Trophoblast cell (in vitro differentiated cells and primary cell): ENCODE results near the gene EFNA3.

Experiments
- DNase-seq, 2 donors: peaks; one replicate each; pipeline ENCODE4 v3.0.0-alpha.2; 2016
- H2AFZ ChIP-seq: 2 replicates; pipeline ENCODE4 v1.6.1; 2013; ENCODE audit warnings: low read length, moderate library complexity, mild to moderate bottlenecking; ENCODE audit not compliant: insufficient read depth, poor library complexity
- H2AK5ac ChIP-seq: 2 replicates; pipeline ENCODE4 v1.6.1; 2013; ENCODE audit warnings: mild to moderate bottlenecking, low read length
- H2BK120ac ChIP-seq: 2 replicates; pipeline ENCODE4 v1.6.1; 2013; ENCODE audit warnings: low read length, mild to moderate bottlenecking, moderate library complexity; ENCODE audit not compliant: insufficient read depth, poor library complexity
- H2BK12ac ChIP-seq: 2 replicates; pipeline ENCODE4 v1.6.1; 2013; ENCODE audit warnings: mild to moderate bottlenecking, low read length, moderate library complexity
- H2BK5ac ChIP-seq: 2 replicates; pipeline ENCODE4 v1.6.1; 2013; ENCODE audit warnings: low read length, low read depth, moderate library complexity, mild to moderate bottlenecking; ENCODE audit not compliant: poor library complexity
- H3K14ac ChIP-seq: 2 replicates; pipeline ENCODE4 v1.6.1; 2013; ENCODE audit warnings: mild to moderate bottlenecking, low read length
- H3K18ac ChIP-seq: 2 replicates; pipeline ENCODE4 v1.6.1; 2013; ENCODE audit warnings: mild to moderate bottlenecking, low read length
- H3K23ac ChIP-seq: 2 replicates; pipeline ENCODE4 v1.6.1; 2013; ENCODE audit warnings: low read length
- H3K27ac ChIP-seq: 2 replicates; pipeline ENCODE4 v1.5.1; 2013; ENCODE audit warnings: low read depth, mild to moderate bottlenecking, inconsistent platforms, low read length, moderate library complexity
- H3K27me3 ChIP-seq: 2 replicates; pipeline ENCODE4 v1.6.1; 2013; ENCODE audit warnings: inconsistent platforms, mild to moderate bottlenecking, low read length, moderate library complexity; ENCODE audit not compliant: insufficient read depth
- H3K36me3 ChIP-seq, 2 experiments: 1 replicate in 1 of 2; 2 replicates in 1 of 2; pipeline ENCODE4 v1.6.1; 2013; ENCODE audit warnings: low read length in 2 of 2, mild to moderate bottlenecking in 2 of 2, moderate library complexity in 1 of 2; ENCODE audit not compliant: insufficient read depth in 2 of 2, control insufficient read depth in 1 of 2
- H3K4ac ChIP-seq: 2 replicates; pipeline ENCODE4 v1.6.1; 2013; ENCODE audit warnings: low read depth, mild to moderate bottlenecking, low read length, moderate library complexity
- H3K4me1 ChIP-seq, 2 experiments: 1 replicate in 1 of 2; 2 replicates in 1 of 2; pipeline ENCODE4 v1.6.1; 2013; ENCODE audit warnings: low read length in 2 of 2, mild to moderate bottlenecking in 2 of 2, moderate library complexity in 1 of 2; ENCODE audit not compliant: insufficient read depth in 2 of 2, control insufficient read depth in 1 of 2
- H3K4me2 ChIP-seq: 2 replicates; pipeline ENCODE4 v1.6.1; 2013; ENCODE audit warnings: inconsistent platforms, mild to moderate bottlenecking, low read length, moderate library complexity
- H3K4me3 ChIP-seq: 2 replicates; pipeline ENCODE4 v1.5.1; 2013; ENCODE audit warnings: mild to moderate bottlenecking, low read depth, low read length, inconsistent platforms
- H3K79me1 ChIP-seq: one replicate; pipeline ENCODE4 v1.6.1; 2013; ENCODE audit warnings: low read length
- H3K79me2 ChIP-seq: 2 replicates; pipeline ENCODE4 v1.6.1; 2013; ENCODE audit warnings: low read length, mild to moderate bottlenecking; ENCODE audit not compliant: control insufficient read depth, insufficient read depth, poor library complexity
- H3K9ac ChIP-seq: 2 replicates; pipeline ENCODE4 v1.6.1; 2013; ENCODE audit warnings: mild to moderate bottlenecking, low read length
- H3K9me3 ChIP-seq: 2 replicates; pipeline ENCODE4 v1.6.1; 2013; ENCODE audit warnings: low read depth, mild to moderate bottlenecking, control low read depth, inconsistent platforms, low read length; ENCODE audit not compliant: insufficient read depth
- H4K12ac ChIP-seq: 2 replicates; pipeline ENCODE4 v1.6.1; 2013; ENCODE audit warnings: low read depth, mild to moderate bottlenecking, low read length, moderate library complexity
- H4K8ac ChIP-seq: 2 replicates; pipeline ENCODE4 v1.6.1; 2013; ENCODE audit warnings: low read depth, mild to moderate bottlenecking, low read length, moderate library complexity
- H4K91ac ChIP-seq: one replicate; pipeline ENCODE4 v1.6.1; 2013; ENCODE audit warnings: low read depth, mild to moderate bottlenecking, low read length, moderate library complexity
- WGBS: extraction: QIAGEN DNeasy Blood & Tissue Kit; methylation state at CpG from one replicate; pipeline ENCODE4 v1.1.7; 2013; ENCODE audit warnings: missing lambda C conversion rate; ENCODE audit not compliant: insufficient read length, insufficient coverage; ENCODE audit errors: extremely low coverage; 5-methylcytosine and 5-hydroxymethylcytosine counted together

The EFNA3 gene

GRCh38 chr1:155086856-155087535 lies 8.4 kb downstream of the EFNA3 start:
- H3K79me2 ChIP-seq, result no peaks in the 10 kb centered on the region
- peaks cover 7% of the 10 kb centered on the region for H3K79me1 ChIP-seq
- no peak overlapping the region for H2AK5ac ChIP-seq
- no peak overlapping the region for H4K12ac ChIP-seq
- peaks cover 6% of the 10 kb centered on the region for H3K9me3 ChIP-seq
- peaks cover 19% of the 10 kb centered on the region for H3K27me3 ChIP-seq
- no peak overlapping the region for H3K27ac ChIP-seq
- no peak overlapping the region for H3K18ac ChIP-seq
- no peaks in the 10 kb centered on the region for H3K36me3 ChIP-seq
- H2BK12ac ChIP-seq, result no peak overlapping the region
- peaks cover 16 to 19% of the 10 kb centered on the region in 2 experiments for H3K4me1 ChIP-seq
- no peak overlapping the region for H2AFZ ChIP-seq
- H2BK5ac ChIP-seq, result no peak overlapping the region
- H3K23ac ChIP-seq, result no peak overlapping the region
- no peak overlapping the region for H4K8ac ChIP-seq
- H3K14ac ChIP-seq, result no peak overlapping the region
- H3K9ac ChIP-seq, result no peak overlapping the region
- no peak overlapping the region for H3K4me3 ChIP-seq
- no peak overlapping the region for H2BK120ac ChIP-seq
- no peak overlapping the region for H4K91ac ChIP-seq
- DNase-seq, result no peak
- no peak overlapping the region for H3K4me2 ChIP-seq
- H3K4ac ChIP-seq, result no peak overlapping the region
- no CpG with 5 or more reads among the region's 8 CpGs for WGBS

GRCh38 chr1:155091071-155092051 lies 12.7 kb downstream of the EFNA3 start:
- Histone ChIP-seq H2AK5ac (no peak overlapping the region), H3K79me1 (peaks cover 2% of the 10 kb centered on the region), H2BK12ac (peak overlapping the region; percentile 21), H4K8ac (no peak overlapping the region), H3K4ac (no peak overlapping the region), H2BK5ac (no peak overlapping the region), H4K91ac (no peak overlapping the region), H3K4me2 (peak overlapping the region; percentile 21), H3K27me3 (no peaks in the 10 kb centered on the region), H3K36me3 (no peaks in the 10 kb centered on the region), H3K14ac (peak overlapping the region; percentile 30), H4K12ac (no peak overlapping the region), H2AFZ (no peak overlapping the region), H3K4me1 (peaks cover 3 to 8% of the 10 kb centered on the region in 2 experiments), H3K79me2 (no peaks in the 10 kb centered on the region), H3K9me3 (peaks cover 2% of the 10 kb centered on the region), H3K23ac (no peak overlapping the region), H3K27ac (no peak overlapping the region), H3K9ac (no peak overlapping the region), H3K4me3 (no peak overlapping the region), H2BK120ac (no peak overlapping the region), H3K18ac (peak overlapping the region; percentile 51)
- WGBS, result no CpG with 5 or more reads among the region's 29 CpGs
- peak; percentile 88 to 96 for DNase-seq

- WGBS, result no CpG with 5 or more reads among the region's 6 CpGs
- H4K91ac ChIP-seq, result no peak overlapping the region
- no peaks in the 10 kb centered on the region for H3K36me3 ChIP-seq
- H3K4me1 ChIP-seq, result peaks cover 3 to 8% of the 10 kb centered on the region in 2 experiments
- no peak overlapping the region for H2BK5ac ChIP-seq
- peak overlapping the region; percentile 46 for H2AK5ac ChIP-seq
- no peak overlapping the region for H2AFZ ChIP-seq
- no peak overlapping the region for H4K8ac ChIP-seq
- H3K79me1 ChIP-seq, result peaks cover 2% of the 10 kb centered on the region
- H2BK120ac ChIP-seq, result no peak overlapping the region
- no peak overlapping the region for H3K27ac ChIP-seq
- H3K79me2 ChIP-seq, result no peaks in the 10 kb centered on the region
- H3K9ac ChIP-seq, result no peak overlapping the region
- H2BK12ac ChIP-seq, result no peak overlapping the region
- H4K12ac ChIP-seq, result no peak overlapping the region
- H3K23ac ChIP-seq, result no peak overlapping the region
- no peak overlapping the region for H3K14ac ChIP-seq
- no peak overlapping the region for H3K4me2 ChIP-seq
- no peak overlapping the region for H3K18ac ChIP-seq
- H3K9me3 ChIP-seq, result peaks cover 2% of the 10 kb centered on the region
- no peaks in the 10 kb centered on the region for H3K27me3 ChIP-seq
- peak in 1 of 2 donors; percentile 29 for DNase-seq
- no peak overlapping the region for H3K4ac ChIP-seq
- H3K4me3 ChIP-seq, result no peak overlapping the region
Measured at GRCh38 chr1:155092131-155092530, 13.5 kb downstream of the EFNA3 start.

GRCh38 chr1:155092641-155093040 lies 14.0 kb downstream of the EFNA3 start:
- Histone ChIP-seq H4K12ac (no peak overlapping the region), H3K36me3 (no peaks in the 10 kb centered on the region), H3K4me2 (no peak overlapping the region), H3K9me3 (peaks cover 2% of the 10 kb centered on the region), H2BK120ac (no peak overlapping the region), H3K9ac (no peak overlapping the region), H3K4me1 (peaks cover 3 to 8% of the 10 kb centered on the region in 2 experiments), H3K4me3 (no peak overlapping the region), H2BK5ac (no peak overlapping the region), H2AFZ (no peak overlapping the region), H2BK12ac (no peak overlapping the region), H3K79me1 (peaks cover 2% of the 10 kb centered on the region), H3K14ac (no peak overlapping the region), H2AK5ac (peak overlapping the region; percentile 16), H4K91ac (no peak overlapping the region), H3K27me3 (no peaks in the 10 kb centered on the region), H3K79me2 (no peaks in the 10 kb centered on the region), H4K8ac (no peak overlapping the region), H3K4ac (no peak overlapping the region), H3K18ac (no peak overlapping the region), H3K23ac (no peak overlapping the region), H3K27ac (no peak overlapping the region)
- WGBS, result no CpG with 5 or more reads among the region's 12 CpGs
- no peak for DNase-seq
